Kidney glomerular epithelial cell (primary cell): ENCODE data around the gene SRGAP1.

Experiments used
- DNase-seq: peaks from one replicate; lab custom pipeline; 2025; lab: John Stamatoyannopoulos, UW

SRGAP1 gene

DNA sequence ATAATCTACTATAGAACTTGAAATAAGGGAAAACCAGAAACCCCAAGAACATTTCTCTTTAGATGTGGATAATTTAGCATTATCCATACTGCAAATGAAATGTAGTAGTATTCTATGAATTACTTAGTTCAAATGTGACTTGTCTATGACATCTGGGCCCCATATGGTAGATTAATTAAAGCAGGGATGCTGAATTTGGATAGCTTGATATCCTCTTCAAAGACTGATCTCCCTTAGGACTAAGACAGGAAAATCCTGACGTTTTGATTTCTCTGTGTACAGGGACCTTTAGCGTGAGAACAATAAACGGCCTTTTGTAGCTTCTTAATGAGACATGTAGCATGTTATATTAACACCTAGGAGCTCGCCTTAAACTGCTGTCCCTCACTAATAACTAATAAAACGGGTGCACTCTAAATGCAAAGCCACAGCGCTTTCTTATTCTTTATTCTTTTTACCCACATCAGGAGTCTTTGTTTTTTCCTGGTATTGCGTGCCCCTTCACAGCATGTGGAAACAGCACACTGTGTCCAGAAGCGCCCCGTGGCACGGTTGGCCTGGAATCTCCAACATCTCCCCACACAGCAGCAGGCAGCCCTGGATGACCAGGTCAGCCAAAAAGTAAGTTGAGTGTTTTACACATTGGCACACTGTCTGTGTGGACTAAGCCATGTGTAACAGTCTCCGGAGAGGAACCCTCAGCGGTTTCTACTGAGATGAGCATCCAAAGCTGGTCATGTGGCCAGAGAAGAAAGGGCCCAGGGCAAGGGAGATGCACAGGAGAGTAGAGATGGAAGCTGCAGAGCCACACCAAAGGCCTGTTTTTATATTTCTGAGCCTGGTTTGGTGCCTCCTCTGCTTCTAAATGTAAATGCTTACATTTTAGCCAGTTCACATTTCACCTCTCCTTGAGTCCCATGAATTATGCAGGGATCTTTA, 93.1 kb downstream of the SRGAP1 start:
- DNase-seq, result no peak

DNA sequence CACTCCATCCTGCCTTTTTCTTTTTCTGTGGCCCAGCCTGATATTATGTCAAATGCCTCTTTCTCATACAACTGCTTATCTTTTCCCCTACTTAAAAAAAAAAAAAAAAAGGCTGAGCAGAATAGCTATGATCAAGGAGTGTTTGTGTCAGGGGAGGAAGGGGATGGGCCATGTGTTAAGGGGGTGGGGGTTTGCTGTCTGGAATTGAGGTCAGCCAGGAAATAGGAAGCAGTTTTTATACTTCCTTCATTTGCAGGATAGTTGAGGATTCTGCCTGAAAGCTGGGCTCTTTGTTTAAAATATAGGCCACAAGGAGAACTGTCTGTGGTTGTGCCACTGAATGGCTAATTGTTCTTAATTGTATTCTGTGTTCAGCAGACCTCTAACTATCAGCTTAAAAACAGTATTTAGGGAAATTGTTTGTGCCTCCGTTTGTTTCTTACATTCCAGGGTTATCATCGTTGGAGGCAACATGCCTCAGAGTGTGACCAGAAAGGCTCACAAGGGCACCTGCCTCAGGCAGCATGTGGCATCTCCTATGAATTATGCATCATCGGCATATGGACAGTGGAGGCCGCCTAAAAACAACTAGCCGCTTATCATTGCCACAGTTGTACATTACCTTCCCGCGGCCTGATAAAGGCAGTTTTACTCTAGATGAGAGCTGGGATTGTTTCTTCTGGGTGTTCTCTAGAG, 96.0 kb downstream of the SRGAP1 start:
- no peak for DNase-seq

DNA sequence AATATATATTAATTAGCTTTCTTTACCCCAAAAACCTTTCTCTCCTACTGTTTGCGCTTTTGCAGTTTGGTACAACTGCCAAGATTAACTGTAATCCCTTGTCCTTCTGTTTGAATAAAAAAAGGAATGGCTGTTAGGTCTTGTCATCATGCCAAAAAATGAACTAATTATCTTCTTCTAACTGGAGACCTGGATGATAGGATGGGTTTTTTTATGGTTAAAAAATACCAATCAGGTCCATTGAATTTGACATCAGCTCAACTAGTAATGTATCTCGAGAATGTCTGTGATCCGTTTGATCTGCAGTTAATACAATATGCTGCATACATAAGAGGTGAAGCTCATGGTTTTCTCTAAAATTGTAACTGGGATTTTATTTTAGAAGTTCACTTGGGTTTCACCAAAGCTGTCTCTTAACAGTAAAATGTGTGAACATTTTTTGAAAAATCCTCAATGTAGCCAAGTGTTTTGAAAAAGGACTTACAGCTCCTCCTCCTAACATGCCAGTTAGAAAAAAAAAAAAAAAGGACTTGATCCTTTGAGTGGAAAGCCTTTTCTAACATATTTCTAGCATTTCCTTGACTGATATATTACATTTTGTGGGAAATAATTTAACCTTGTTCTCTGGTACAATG, 96.8 kb downstream of the SRGAP1 start:
- no peak for DNase-seq

DNA sequence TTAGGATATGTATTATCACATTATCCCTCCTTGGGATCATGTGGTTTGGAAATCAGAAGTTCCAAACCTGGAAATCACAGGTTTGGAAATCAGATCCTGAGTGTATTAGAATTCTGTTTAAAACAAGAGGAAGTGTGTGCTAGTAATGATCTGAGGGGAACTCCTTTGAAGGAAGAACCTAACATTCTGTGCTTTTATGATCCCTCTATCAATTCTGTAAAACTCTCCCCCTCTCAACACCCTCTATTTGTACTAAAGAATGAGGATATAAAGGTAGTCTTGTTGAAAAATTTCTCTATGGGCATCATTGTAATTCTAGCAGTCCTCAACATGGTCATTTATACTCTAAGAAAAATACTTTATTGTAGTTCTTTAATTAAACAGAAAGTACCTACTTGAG, 97.4 kb downstream of the SRGAP1 start:
- DNase-seq, result no peak

DNA sequence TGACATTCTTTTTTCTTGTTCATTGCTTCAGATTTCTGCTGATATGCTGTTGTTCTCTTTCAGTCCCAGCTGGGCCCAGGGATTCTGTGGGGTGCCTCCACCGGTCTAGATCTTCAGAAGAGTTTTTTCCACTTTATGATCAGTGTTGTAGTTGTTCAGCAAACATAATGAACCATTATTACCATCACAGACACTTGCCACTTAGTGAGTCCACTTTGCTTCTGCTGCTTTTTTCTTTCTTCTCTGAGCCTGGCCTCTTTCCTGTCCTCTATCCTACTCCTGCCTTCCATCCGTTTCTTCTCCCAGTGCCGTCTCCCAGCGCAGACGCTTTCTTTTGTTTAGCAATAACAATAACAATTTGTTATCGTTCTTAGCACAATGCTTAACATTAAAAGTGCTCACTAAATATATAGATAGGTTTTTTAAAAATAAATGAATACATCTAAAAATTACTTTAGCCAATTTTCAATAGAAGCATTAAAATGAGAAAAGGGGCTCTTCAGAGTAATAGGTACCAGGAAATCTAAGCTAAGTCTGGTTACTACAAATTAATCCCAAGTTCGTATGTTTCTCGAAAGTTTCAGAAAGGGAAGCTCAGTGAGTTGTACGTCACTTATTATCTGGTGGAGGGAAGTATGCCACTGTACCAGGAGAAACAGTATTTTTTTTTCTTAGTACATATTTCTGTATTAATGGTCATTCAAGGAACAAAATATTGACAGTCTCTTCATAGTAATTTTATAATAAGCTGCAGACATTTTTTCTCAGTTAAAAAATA, 98.2 kb downstream of the SRGAP1 start:
- no peak for DNase-seq

DNA sequence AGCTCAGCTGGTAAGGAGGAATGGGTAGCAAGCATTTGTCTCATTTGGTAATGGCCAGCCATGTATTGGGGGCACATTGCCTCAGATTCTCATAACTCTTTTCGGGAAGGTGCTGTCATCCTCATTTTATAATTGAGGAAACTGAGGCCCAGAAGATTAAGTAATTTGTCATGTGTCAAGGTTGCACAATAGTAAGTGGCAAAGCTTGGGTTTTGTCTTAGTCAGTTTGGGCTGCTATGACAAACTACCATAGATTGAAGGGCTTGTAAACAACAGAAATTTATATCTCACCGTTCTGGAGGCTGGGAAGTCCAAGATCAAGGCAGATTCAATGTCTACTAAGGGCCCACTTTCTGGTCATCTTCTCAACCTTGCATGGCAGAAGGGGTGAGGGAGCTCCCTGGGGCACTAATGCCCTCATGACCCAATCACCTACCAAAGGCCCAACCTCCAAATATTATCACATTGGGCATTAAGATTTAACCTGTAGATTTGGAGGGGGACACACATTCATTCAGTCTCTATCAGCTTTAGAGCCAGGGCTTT, 99.6 kb downstream of the SRGAP1 start:
- DNase-seq, result no peak

DNA sequence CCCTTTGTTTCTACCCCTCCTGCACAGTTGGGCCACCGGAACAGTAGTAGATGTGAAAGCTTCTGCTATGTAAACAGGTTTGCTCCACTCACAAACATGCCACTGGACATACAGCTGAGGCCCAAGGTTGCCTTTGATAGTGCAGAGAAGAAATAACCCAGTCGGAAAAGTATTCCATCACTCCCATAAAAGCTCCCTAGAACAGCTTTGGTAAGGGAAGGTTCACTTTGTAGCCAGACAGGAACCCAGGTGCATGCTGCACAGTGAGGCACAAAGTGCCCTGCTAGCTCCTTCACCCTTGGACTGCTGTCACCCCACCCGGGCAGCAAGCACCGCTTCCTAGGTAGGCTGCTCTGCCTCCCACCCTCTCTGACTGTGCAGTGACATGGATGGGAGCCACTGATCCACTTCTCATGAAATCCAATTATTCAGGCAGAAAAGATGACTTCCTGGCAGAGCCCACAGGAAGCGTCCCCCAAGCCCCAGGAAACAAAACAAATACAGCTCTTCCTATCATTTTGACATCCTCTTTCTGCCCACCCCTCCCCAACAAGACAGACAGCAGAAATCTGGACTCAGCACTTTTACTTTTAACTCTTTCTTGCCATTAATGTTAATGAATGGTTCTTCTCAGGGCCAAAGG, 100.2 kb downstream of the SRGAP1 start:
- DNase-seq, result no peak

DNA sequence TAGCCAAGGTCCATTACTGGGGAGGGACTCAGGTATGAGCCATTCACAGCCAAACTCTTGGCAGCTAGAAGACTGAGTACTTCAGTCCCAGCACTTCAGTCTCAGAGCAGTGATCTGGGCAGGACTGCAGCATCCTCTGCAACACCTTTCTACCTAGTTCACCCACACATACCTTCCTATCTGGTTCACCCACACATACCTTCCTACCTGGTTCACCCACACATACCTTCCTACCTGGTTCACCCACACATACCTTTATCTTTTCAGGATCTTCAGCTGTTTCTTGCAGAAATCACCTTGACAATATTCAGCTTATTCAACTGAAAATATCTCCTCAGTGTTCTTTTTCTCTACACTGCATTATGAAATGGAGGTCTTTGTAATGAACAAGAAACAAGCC, 101.3 kb downstream of the SRGAP1 start:
- no peak for DNase-seq

DNA sequence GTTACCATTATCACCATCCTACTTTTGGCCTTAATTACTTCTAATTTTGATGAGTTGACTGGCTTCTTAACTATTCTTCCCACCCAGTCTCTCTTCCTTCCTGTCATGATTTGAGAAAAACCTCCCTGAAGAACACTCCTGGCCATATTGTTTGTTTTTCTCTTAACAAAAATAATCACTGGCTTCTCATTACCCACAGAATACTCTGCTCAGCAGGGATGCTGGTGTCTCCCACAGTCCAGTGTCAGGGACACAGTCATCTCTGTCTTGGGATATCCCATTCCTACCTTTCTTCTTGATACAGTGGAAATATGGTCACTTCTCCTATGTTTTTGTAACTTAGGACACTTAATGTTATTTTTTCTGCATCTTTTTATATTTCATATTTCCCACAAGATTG, 103.7 kb downstream of the SRGAP1 start:
- DNase-seq, result peak; percentile 9

DNA sequence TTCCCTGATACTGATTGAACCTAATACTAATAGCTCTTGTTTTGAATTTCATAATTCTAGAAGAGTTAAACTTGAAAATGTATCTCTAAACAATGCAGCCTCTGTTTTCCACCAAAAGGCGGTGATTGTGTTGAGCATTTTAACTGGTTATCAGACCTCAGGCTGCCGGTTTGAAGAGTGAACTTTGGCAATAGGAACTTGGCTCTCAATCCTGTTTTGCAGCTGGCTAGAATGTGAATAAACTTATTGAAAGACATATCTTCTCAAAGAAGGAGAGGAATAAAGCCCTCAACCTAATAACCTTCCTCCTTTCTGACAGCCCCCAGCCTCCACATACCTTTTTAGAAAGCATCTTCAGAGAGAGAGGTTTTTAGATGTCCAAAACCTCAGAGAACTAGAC, 105.4 kb downstream of the SRGAP1 start:
- no peak for DNase-seq

DNA sequence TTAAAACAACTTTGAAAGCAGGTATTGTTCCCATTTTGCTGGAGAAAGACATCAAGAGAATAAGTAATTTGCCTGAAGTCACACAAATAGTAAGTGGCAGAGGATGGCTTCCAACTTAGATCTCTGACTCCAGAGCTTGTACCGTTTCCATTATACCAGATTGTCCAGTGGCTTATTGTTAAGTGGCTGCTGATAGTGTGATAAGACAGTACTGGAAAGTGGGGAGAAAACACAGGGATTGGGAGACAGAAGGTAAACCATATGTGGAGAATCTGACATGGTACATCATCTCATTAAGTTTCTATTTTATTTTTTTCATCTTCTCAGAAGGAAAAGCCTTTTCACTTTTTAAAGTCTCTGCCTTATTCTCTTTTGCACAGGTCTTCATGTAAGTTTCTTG, 108.5 kb downstream of the SRGAP1 start:
- DNase-seq, result no peak

DNA sequence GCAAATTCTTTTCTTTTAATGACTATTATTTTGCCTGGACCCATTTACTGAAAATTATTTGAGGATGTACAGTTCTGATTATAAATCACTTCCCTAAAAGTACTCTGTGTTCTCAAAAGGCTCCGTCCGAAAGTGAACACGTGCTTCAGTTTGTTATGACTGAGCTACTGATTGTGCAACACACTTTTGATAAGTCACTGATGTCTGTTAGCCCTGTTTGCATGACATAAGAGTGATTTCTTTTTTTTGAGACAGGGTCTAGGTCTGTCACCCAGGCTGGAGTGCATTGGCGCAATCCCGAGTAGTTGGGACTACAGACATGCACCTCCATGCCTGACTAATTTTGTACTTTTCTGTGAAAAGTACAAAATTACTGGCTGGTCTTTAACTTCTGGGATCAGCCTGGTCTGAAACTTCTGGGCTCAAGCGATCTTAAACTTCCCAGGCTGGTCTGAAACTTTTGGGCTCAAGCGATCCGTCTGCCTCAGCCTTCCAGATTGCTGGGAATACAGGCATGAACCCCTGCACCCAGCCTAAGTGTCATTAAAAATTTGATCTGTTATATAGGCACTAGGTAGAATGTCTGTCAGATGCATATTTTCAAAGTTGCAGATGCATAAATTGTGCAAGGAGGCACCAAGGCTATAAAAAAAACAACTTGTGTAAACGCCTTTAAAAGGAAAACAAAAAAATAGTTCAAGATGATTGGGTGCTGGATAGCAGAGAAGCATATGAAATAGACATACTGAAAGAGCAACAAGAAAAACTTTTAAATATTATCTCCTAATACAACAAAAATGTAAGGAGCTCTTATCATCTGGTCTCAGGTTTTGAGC, 111.5 kb downstream of the SRGAP1 start:
- no peak for DNase-seq

DNA sequence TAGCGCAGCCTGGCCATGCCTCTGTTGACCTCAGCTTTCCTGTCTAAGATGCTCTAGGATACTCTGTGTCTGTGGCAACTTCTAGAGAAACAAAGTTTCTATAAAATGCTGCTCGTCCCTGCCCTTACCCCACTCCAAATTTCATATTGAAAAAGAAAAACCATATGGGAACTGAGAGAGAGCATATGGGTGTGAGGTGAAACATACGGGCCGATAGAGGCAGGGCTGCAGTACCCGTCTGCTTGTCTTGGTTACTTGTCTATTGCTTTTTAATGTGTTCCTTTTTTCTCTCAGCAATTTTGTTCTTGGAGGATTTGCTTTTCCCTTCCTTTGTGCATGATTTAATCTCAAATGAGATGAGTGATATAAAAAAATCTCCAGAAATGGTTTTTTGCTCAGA, 113.0 kb downstream of the SRGAP1 start:
- DNase-seq, result no peak

DNA sequence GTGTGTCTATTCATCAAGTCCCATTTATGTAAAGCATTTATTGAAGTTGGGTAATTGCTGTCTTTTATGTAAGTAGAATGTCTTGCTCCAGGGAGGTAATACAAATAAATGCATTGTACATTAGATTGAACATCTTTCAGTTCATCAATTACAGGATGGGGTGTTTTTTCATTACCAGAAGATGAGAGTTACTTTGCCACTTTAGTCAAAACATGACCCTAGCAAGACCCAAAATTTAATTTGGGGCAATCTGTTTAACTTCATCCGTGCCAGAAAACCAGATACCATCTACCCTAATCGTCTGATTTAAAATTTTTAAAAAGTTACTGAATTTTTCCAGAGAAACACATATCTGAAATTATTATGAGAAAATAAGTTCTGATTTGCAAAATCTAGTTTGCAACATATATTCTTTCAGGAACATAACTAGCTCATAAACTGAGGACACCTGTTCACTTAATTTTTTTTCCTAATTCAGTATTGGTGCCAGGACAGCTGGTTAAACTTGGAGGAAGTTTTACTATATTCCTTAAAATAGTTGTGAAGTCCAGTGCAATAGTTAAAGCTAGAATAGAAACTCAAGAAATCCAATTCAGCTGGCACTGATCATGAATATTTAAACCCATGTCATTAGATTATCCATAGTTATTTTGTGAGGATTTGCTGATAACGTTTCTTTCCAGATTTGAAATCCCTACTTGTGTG, 114.5 kb downstream of the SRGAP1 start:
- no peak for DNase-seq

DNA sequence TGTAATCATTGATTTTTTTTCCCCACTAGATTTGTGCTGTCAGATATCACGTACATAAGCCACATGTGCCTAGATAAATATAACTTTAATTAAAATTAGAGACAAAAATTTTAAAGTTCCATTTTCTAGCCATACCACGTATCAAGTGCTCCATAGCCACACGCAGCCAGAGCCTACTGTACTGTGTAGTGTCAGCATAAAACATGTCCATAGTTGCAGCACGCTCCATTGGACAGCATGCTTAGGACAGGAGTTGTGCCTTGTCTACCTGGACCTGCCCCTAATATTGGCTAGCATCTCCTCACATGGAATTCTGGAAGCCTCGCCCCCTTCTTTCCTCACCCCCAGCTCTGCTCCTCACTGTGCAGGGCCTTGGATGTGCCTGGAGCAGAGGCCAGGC, 116.5 kb downstream of the SRGAP1 start:
- no peak for DNase-seq

DNA sequence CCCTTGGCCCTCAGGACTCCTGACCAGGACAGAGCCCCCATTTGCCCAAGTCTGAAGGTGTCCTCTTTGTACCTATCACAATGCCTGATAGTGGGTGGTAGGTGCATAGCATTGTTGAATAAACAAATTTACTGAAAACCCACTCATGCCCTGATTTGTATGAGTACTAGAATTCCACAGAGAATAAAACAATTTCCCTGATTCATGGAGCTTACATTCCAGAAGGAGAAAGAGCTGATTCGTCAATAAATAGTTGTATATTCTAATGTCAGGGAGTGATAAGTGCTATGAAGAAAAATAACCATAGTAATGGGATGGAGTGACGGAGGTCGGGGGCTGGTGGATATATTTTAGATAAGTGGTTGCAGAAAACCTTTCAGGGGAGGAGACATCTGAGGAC, 117.0 kb downstream of the SRGAP1 start:
- DNase-seq, result no peak

DNA sequence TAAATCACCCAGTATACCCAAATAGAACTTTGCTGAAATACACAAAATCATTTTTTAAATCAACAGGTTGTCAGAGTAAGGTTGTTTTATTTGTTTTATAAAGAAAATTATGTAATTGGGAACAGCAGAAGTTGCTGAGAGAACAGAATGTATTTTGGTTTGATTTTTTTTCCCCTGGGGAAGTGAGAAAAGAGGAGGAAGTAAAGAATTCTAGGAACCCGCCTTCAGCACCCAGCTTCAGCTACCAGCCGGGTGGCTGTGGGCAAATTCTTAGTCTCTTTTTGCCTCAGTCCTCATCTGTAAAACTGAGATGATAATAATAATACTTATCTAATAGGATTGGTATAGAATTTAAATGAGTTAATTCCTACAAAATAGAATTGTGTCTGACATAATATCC, 119.4 kb downstream of the SRGAP1 start:
- DNase-seq, result no peak

DNA sequence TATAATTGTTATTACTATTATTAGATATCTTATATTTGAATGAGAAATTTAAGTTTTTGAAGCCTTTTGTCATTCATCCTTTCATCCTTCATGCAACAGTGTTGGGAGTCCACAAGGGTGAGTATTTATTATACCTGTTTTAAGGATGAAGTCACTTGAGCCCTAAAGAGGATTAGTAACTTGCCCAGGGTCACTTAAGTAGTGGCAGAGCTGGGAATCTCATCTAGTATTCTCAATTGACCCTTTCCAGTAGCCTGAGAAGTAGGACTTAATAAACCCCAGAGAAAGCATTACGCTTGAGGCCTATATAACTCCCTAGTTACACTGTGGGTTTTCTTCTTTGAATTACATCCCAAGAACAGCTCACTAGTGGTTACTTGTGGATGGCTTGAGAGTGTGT, 119.8 kb downstream of the SRGAP1 start:
- DNase-seq, result no peak

DNA sequence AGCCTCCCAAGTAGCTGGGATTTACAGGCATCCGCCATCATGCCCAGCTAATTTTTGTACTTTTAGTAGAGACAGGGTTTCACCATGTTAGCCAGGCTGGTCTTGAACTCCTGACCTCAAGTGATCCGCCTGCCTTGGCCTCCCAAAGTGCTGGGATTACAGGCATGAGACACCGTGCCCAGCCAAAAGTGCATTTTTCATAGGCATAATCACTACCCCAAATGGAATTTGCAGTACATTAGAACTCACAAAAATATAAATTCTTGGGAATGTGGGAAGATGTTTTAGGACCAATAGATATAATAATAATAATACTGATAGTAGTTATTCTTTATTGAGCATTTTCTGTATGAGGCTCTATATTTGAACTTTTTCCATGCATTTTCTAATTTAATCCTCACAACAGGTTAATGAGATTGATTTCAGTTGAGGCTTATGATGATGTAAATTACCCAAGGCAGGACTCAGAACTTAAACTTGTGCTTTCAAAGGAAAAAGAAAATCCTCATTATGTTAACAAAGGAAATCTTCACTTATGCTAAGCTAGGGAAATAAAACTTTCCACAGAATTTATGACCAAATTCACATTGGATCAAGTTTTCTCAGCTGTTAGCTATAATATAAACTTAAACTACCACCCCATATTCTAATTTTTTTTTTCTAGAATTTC, 121.6 kb downstream of the SRGAP1 start:
- no peak for DNase-seq
